Keratinocyte (primary cell): ENCODE results near the gene ADGRG2. TPM values are rescaled to one million over a fixed set of nuclear protein-coding genes. Genes with fewer than 3 reads are reported as not detected.

Experiments used
- DNase-seq: peaks from one replicate; pipeline ENCODE4 v3.0.0-alpha.2; 2011; ENCODE audit warnings: low read depth, missing footprints, low spot score
- FAIRE-seq: peaks from 2 replicates; lab custom pipeline; 2011; peaks lifted over from hg19 to GRCh38; lab: Jason Lieb, UNC
- H2AFZ ChIP-seq: 2 replicates; pipeline ENCODE4 v1.6.0; 2012; ENCODE audit warnings: low read length, control low read depth, inconsistent platforms; ENCODE audit not compliant: control insufficient read depth
- H3K27ac ChIP-seq: 2 replicates; pipeline ENCODE4 v1.5.1; 2011; ENCODE audit warnings: low read length; ENCODE audit not compliant: control insufficient read depth, insufficient read depth
- H3K27me3 ChIP-seq: 3 replicates; pipeline ENCODE4 v1.6.0; 2011; ENCODE audit warnings: low read length; ENCODE audit not compliant: control insufficient read depth, insufficient read depth; ENCODE audit errors: extremely low read depth
- H3K36me3 ChIP-seq, 2 experiments: 2 replicates in 1 of 2; 3 replicates in 1 of 2; pipeline ENCODE4 v1.5.1; 2011; ENCODE audit warnings: low read length in 2 of 2, mild to moderate bottlenecking in 1 of 2; ENCODE audit not compliant: control insufficient read depth in 2 of 2, insufficient read depth in 2 of 2; ENCODE audit errors: extremely low read depth in 1 of 2
- H3K4me1 ChIP-seq: 3 replicates; pipeline ENCODE4 v1.5.1; 2011; ENCODE audit warnings: low read length; ENCODE audit not compliant: control insufficient read depth, insufficient read depth; ENCODE audit errors: extremely low read depth
- H3K4me2 ChIP-seq: 3 replicates; pipeline ENCODE4 v1.6.0; 2011; ENCODE audit warnings: low read depth, low read length; ENCODE audit not compliant: control insufficient read depth, insufficient read depth; ENCODE audit errors: extremely low read depth
- H3K4me3 ChIP-seq, 3 experiments: fragments of 200-600 bp in 1 of 3; sonication (generic) in 1 of 3; 2 replicates in 2 of 3; 3 replicates in 1 of 3; pipeline ENCODE4 v1.5.1; 2011 to 2016; ENCODE audit warnings: low read length in 3 of 3, mild to moderate bottlenecking in 3 of 3, control low read depth in 2 of 3, inconsistent platforms in 1 of 3, low read depth in 1 of 3, mixed read lengths in 1 of 3, mixed run types in 1 of 3, moderate library complexity in 1 of 3; ENCODE audit not compliant: control insufficient read depth in 2 of 3, insufficient read depth in 2 of 3; ENCODE audit errors: extremely low read depth in 1 of 3
- H3K79me2 ChIP-seq: 2 replicates; pipeline ENCODE4 v1.6.0; 2012; ENCODE audit warnings: low read length; ENCODE audit not compliant: control insufficient read depth, insufficient read depth
- H3K9ac ChIP-seq: 3 replicates; pipeline ENCODE4 v1.6.0; 2011; ENCODE audit warnings: low read length; ENCODE audit not compliant: control insufficient read depth, insufficient read depth; ENCODE audit errors: extremely low read depth
- H3K9me1 ChIP-seq: 3 replicates; pipeline ENCODE4 v1.6.0; 2011; ENCODE audit warnings: low read length; ENCODE audit not compliant: control insufficient read depth, insufficient read depth; ENCODE audit errors: extremely low read depth
- H3K9me3 ChIP-seq: 2 replicates; pipeline ENCODE4 v1.5.1; 2012; ENCODE audit warnings: low read depth, low read length; ENCODE audit not compliant: control insufficient read depth
- H4K20me1 ChIP-seq: 3 replicates; pipeline ENCODE4 v1.6.0; 2011; ENCODE audit warnings: low read length; ENCODE audit not compliant: control insufficient read depth, insufficient read depth; ENCODE audit errors: extremely low read depth
- EZH2 ChIP-seq: IDR thresholded peaks from one replicate; pipeline ENCODE4 v1.6.1; 2012; ENCODE audit warnings: inconsistent platforms, mild to moderate bottlenecking, low read length, moderate library complexity
- dilution Hi-C: fragments of 300-500 bp; cut with MboI; formaldehyde crosslinking; loops from one replicate; pipeline ENCODE4 v1.7.0; 2020; ENCODE audit warnings: low sequenced_read_pairs; ENCODE audit not compliant: extremely low pct_ligation_motif_present
- polyA plus RNA-seq, 5 experiments: library from polyadenylated mRNA; depleted of rRNA in 3 of 5; stranded (reverse) in 3 of 5; stranded (forward) in 1 of 5; unstranded in 1 of 5; fragments of >200 nt; gene quantifications; 1 replicate in 1 of 5; 2 replicates in 3 of 5; 3 replicates in 1 of 5; pipeline versions ENCODE4 v1.2.1 to v1.2.3, GENCODE V29; 2011 to 2012; ENCODE audit warnings: missing spikeins in 2 of 5, low read depth in 1 of 5, low replicate concordance in 1 of 5
- TF ChIP-seq, protein P1 (sequence below), 3 experiments: IDR thresholded peaks in 1 of 3; conservative IDR thresholded peaks in 1 of 3; optimal IDR thresholded peaks in 1 of 3; 2 replicates in 2 of 3; 3 replicates in 1 of 3; pipeline versions ENCODE3 to v1.5.1; 2011; ENCODE audit warnings: low read length in 3 of 3, mild to moderate bottlenecking in 3 of 3, moderate library complexity in 2 of 3, control low read depth in 1 of 3, inconsistent platforms in 1 of 3; ENCODE audit not compliant: insufficient read depth in 2 of 3; ENCODE audit errors: extremely low read depth in 1 of 3

The ADGRG2 gene
- polyA plus RNA-seq, 1 donor (not counting 4 experiments of a cell fraction or from before 2014, with no cell fraction given) = 0.20 TPM

DNA sequence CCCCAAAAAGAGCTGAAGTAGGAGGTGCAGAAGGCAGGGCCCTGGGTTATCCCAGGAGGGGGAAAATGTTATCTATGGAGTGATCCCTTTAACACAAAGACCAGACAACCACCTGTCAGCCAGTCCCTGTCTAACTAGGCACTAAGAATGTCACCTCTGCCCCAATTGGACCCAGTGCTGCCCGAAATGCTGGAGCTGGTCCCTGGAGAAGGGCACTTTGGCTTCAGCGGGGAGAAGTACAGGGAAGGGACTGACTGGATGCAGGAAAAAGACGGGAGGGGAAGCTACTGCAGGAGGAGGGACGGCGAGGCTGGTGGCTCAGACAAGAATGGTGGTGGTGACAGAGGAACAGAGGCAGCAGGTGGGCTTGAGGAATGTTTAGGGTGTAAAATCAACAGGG lies 155.6 kb downstream of the ADGRG2 start:
- no peaks in the 10 kb centered on the region for H3K27me3 ChIP-seq
- H2AFZ ChIP-seq = no peak overlapping the region
- H3K27ac ChIP-seq = no peak overlapping the region
- no peaks in the 10 kb centered on the region for H4K20me1 ChIP-seq
- no peak for FAIRE-seq
- H3K9me1 ChIP-seq = no peaks in the 10 kb centered on the region
- no peak for DNase-seq
- H3K4me1 ChIP-seq = peaks cover 27% of the 10 kb centered on the region
- H3K4me2 ChIP-seq = no peak overlapping the region
- no peaks in the 10 kb centered on the region for H3K36me3 ChIP-seq
- H3K9ac ChIP-seq = no peak overlapping the region
- no peaks in the 10 kb centered on the region for H3K9me3 ChIP-seq
- dilution Hi-C loops = no loop called here
- no peak overlapping the region for H3K4me3 ChIP-seq
- peaks cover 4% of the 10 kb centered on the region for H3K79me2 ChIP-seq
- no peak for TF ChIP-seq EZH2
- TF ChIP-seq, protein P1, sequence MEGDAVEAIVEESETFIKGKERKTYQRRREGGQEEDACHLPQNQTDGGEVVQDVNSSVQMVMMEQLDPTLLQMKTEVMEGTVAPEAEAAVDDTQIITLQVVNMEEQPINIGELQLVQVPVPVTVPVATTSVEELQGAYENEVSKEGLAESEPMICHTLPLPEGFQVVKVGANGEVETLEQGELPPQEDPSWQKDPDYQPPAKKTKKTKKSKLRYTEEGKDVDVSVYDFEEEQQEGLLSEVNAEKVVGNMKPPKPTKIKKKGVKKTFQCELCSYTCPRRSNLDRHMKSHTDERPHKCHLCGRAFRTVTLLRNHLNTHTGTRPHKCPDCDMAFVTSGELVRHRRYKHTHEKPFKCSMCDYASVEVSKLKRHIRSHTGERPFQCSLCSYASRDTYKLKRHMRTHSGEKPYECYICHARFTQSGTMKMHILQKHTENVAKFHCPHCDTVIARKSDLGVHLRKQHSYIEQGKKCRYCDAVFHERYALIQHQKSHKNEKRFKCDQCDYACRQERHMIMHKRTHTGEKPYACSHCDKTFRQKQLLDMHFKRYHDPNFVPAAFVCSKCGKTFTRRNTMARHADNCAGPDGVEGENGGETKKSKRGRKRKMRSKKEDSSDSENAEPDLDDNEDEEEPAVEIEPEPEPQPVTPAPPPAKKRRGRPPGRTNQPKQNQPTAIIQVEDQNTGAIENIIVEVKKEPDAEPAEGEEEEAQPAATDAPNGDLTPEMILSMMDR (optimal IDR thresholded peaks at IDR 0.05 in 1 of 3, IDR thresholded peaks at IDR 0.05 in 1 of 3, conservative IDR thresholded peaks at IDR 0.05 in 1 of 3; ENCODE audit: extremely low read depth in 1 of 3, insufficient read depth in 2 of 3, low read length in 3 of 3) = no peak

DNA sequence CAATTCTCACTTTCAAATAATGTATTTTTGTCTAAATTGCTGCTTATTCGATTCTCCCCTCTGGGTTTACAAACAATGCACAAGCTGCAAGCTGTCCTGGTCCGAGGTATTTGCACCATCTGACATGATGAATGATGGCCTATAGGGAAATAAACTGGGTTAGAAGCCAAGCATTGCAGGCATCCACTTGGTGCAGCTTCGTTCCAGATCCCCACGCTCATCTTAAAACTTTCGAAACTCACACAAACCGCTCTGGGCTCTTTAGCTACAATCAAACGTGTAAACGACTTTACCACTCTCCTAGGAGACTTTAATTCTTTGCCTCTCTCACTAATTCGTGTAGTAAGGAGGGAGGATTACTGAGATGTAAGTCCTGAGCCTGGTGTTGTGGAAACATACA lies 157.4 kb downstream of the ADGRG2 start:
- no peak overlapping the region for H3K27ac ChIP-seq
- peak; percentile 51 for FAIRE-seq
- no peaks in the 10 kb centered on the region for H3K27me3 ChIP-seq

More for the DNA sequence above, 157.4 kb downstream of the ADGRG2 start:
- no peaks in the 10 kb centered on the region for H3K9me1 ChIP-seq
- peaks cover 28% of the 10 kb centered on the region for H3K4me1 ChIP-seq
- DNase-seq = no peak
- peaks cover 6% of the 10 kb centered on the region for H3K79me2 ChIP-seq
- H3K4me3 ChIP-seq = no peak overlapping the region
- no peak overlapping the region for H3K4me2 ChIP-seq
- dilution Hi-C loops = no loop called here
- H3K9me3 ChIP-seq = no peaks in the 10 kb centered on the region
- no peak overlapping the region for H3K9ac ChIP-seq
- no peak overlapping the region for H2AFZ ChIP-seq
- H3K36me3 ChIP-seq = no peaks in the 10 kb centered on the region
- TF ChIP-seq, protein P1 (optimal IDR thresholded peaks at IDR 0.05 in 1 of 3, IDR thresholded peaks at IDR 0.05 in 1 of 3, conservative IDR thresholded peaks at IDR 0.05 in 1 of 3; ENCODE audit: extremely low read depth in 1 of 3, insufficient read depth in 2 of 3, low read length in 3 of 3) = no peak
- TF ChIP-seq EZH2 = no peak
- H4K20me1 ChIP-seq = no peaks in the 10 kb centered on the region
